OCI-LY7 (cell line): ENCODE measurements around the gene BNIP3. TPM values are rescaled to one million over a fixed set of nuclear protein-coding genes. Genes with fewer than 3 reads are reported as not detected.
A peak's percentile ranks its signal among the peaks of the same experiment; 100 is the strongest.

ENCODE experiments used
- BruUV-seq: library from RNA; stranded (reverse); fragments of 400-500 nt; replicated peaks from 2 replicates; lab custom pipeline; 2021; lab: Mats Ljungman, UMichigan
- CTCF ChIA-PET: fragments of 300-600 bp; sonication (Branson Sonifier 250); formaldehyde crosslinking; loops from one replicate; lab custom pipeline; 2022; ENCODE audit warnings: antibody characterized with exemption; ENCODE audit not compliant: unreplicated experiment; lab: Charles Lee
- POLR2A ChIA-PET: fragments of 300-600 bp; sonication (Branson Sonifier 250); formaldehyde crosslinking; loops from one replicate; lab custom pipeline; 2022; ENCODE audit warnings: antibody characterized with exemption; lab: Charles Lee
- DNase-seq: peaks from one replicate; pipeline ENCODE4 v3.0.0-alpha.2; 2015; ENCODE audit warnings: low spot score
- H2AFZ ChIP-seq: fragments of 200-600 bp; sonication (generic), shearing (Covaris generic); 2 replicates; pipeline ENCODE4 v1.6.1; 2014; ENCODE audit warnings: mild to moderate bottlenecking, antibody characterized with exemption, low read length, moderate library complexity
- H3K27ac ChIP-seq: fragments of 200-600 bp; sonication (generic); 2 replicates; pipeline ENCODE4 v1.5.1; 2014; ENCODE audit warnings: mixed run types, low read depth, mild to moderate bottlenecking, moderate library complexity, low read length, inconsistent platforms; ENCODE audit not compliant: poor library complexity, severe bottlenecking
- H3K36me3 ChIP-seq: fragments of 200-600 bp; sonication (generic); 2 replicates; pipeline ENCODE4 v1.6.1; 2014; ENCODE audit warnings: mild to moderate bottlenecking, antibody characterized with exemption, low read length, moderate library complexity, mixed read lengths; ENCODE audit not compliant: insufficient read depth
- H3K4me1 ChIP-seq: fragments of 200-600 bp; sonication (generic); 2 replicates; pipeline ENCODE4 v1.5.1; 2014; ENCODE audit warnings: mild to moderate bottlenecking, low read length; ENCODE audit not compliant: insufficient read depth, poor library complexity, severe bottlenecking
- H3K4me2 ChIP-seq: fragments of 200-600 bp; sonication (generic); 2 replicates; pipeline ENCODE4 v1.6.1; 2014; ENCODE audit warnings: mild to moderate bottlenecking, low read length
- H3K4me3 ChIP-seq: fragments of 200-600 bp; sonication (generic); 2 replicates; pipeline ENCODE4 v1.5.1; 2014; ENCODE audit warnings: mild to moderate bottlenecking, low read depth, low read length; ENCODE audit not compliant: poor library complexity, severe bottlenecking
- H3K79me2 ChIP-seq: fragments of 200-600 bp; sonication (generic); 2 replicates; pipeline ENCODE4 v1.6.1; 2016; ENCODE audit warnings: low read depth, mild to moderate bottlenecking, low read length, moderate library complexity, mixed read lengths; ENCODE audit not compliant: insufficient read depth
- H3K9me2 ChIP-seq: fragments of 200-600 bp; sonication (generic); 2 replicates; pipeline ENCODE4 v1.6.1; 2016; ENCODE audit warnings: mild to moderate bottlenecking, low read length, mixed read lengths; ENCODE audit not compliant: insufficient read depth
- H3K9me3 ChIP-seq: fragments of 200-600 bp; sonication (generic); 2 replicates; pipeline ENCODE4 v1.6.1; 2014; ENCODE audit warnings: mild to moderate bottlenecking, mixed run types, low read length, mixed read lengths
- H4K20me1 ChIP-seq: fragments of 200-600 bp; sonication (generic); 2 replicates; pipeline ENCODE4 v1.6.1; 2014; ENCODE audit warnings: mild to moderate bottlenecking, antibody characterized with exemption, low read length, moderate library complexity, mixed read lengths; ENCODE audit not compliant: insufficient read depth
- CTCF ChIP-seq: fragments of 200-600 bp; sonication (generic); conservative IDR thresholded peaks from 2 replicates; pipeline ENCODE4 v1.5.1; 2014; ENCODE audit warnings: mild to moderate bottlenecking, antibody characterized with exemption, low read length, moderate library complexity, mixed read lengths
- EZH2phosphoT487 ChIP-seq: fragments of 200-600 bp; sonication (generic); IDR thresholded peaks from 2 replicates; pipeline ENCODE4 v1.6.1; 2018; ENCODE audit warnings: low read depth, borderline replicate concordance, mild to moderate bottlenecking, mixed run types, antibody characterized with exemption, low read length, moderate library complexity, mixed read lengths
- intact Hi-C: fragments of 100-400 bp; cut with micrococcal nuclease; formaldehyde crosslinking; loops from one replicate; pipeline ENCODE4 v1.10.0; 2022; ENCODE audit not compliant: unreplicated experiment
- total RNA-seq, 2 experiments: library from RNA; depleted of rRNA in 1 of 2; stranded (reverse); fragments of >200 nt in 1 of 2; shearing (Covaris generic) in 1 of 2; gene quantifications; 2 replicates each; pipeline ENCODE4 v1.2.3, GENCODE V29; 2014 to 2022

Gene BNIP3
- total RNA-seq, 2 experiments from 2014 or later: 60.1 to 99.8 TPM

GRCh38 chr10:131936294-131936693 lies 45.4 kb downstream of the BNIP3 start:
- peaks cover 7% of the 10 kb centered on the region for H3K4me1 ChIP-seq
- intact Hi-C loops: no loop called here
- no peak for TF ChIP-seq EZH2phosphoT487
- no peak for TF ChIP-seq CTCF
- no peaks in the 10 kb centered on the region for H3K9me3 ChIP-seq
- POLR2A ChIA-PET: no interaction called here
- CTCF ChIA-PET: no interaction called here
- peaks cover 28% of the 10 kb centered on the region for H3K79me2 ChIP-seq
- no peak overlapping the region for H2AFZ ChIP-seq
- no peak overlapping the region for H3K27ac ChIP-seq
- BruUV-seq: no TSS peak
- H3K4me3 ChIP-seq: no peak overlapping the region
- H3K9me2 ChIP-seq: no peaks in the 10 kb centered on the region
- H3K36me3 ChIP-seq: peaks cover 67% of the 10 kb centered on the region
- no peak overlapping the region for H3K4me2 ChIP-seq
- no peaks in the 10 kb centered on the region; the same call in 1 of the 2 replicates for H4K20me1 ChIP-seq
- DNase-seq: no peak

- Histone ChIP-seq H3K4me2 (peak overlapping the region; percentile 20; the same call in 1 of the 2 replicates), H3K9me2 (no peaks in the 10 kb centered on the region), H3K79me2 (peaks cover 38% of the 10 kb centered on the region), H3K36me3 (peaks cover 57% of the 10 kb centered on the region), H3K27ac (no peak overlapping the region), H3K9me3 (no peaks in the 10 kb centered on the region), H3K4me3 (no peak overlapping the region), H2AFZ (no peak overlapping the region), H4K20me1 (no peaks in the 10 kb centered on the region; the same call in 1 of the 2 replicates), H3K4me1 (peaks cover 7% of the 10 kb centered on the region)
- ChIA-PET POLR2A (interaction anchor here (0.7 kb wide), 1 partner anchor 11 kb away, joined by 3 read pairs; no protein-coding TSS in a partner anchor), CTCF (no interaction called here)
- no peak for DNase-seq
- TSS peak; percentile 32 for BruUV-seq
- TF ChIP-seq EZH2phosphoT487 (no peak), CTCF (no peak)
- intact Hi-C loops: no loop called here
Observed at GRCh38 chr10:131935260-131935659, 46.5 kb downstream of the BNIP3 start.

- Histone ChIP-seq H4K20me1 (no peaks in the 10 kb centered on the region; the same call in 1 of the 2 replicates), H3K4me3 (no peak overlapping the region), H3K79me2 (peaks cover 43% of the 10 kb centered on the region), H3K4me2 (no peak overlapping the region), H3K9me2 (no peaks in the 10 kb centered on the region), H3K4me1 (peaks cover 7% of the 10 kb centered on the region), H3K27ac (no peak overlapping the region), H2AFZ (no peak overlapping the region), H3K9me3 (no peaks in the 10 kb centered on the region), H3K36me3 (peaks cover 52% of the 10 kb centered on the region)
- BruUV-seq: no TSS peak
- intact Hi-C loops: no loop called here
- TF ChIP-seq CTCF (no peak), EZH2phosphoT487 (no peak)
- no peak for DNase-seq
- ChIA-PET CTCF (no interaction called here), POLR2A (no interaction called here)
Observed at GRCh38 chr10:131934769-131935168, 47.0 kb downstream of the BNIP3 start.
